K562 (cell line): ENCODE measurements around the gene TPPP. TPM values are rescaled to one million over a fixed set of nuclear protein-coding genes. Genes with fewer than 3 reads are reported as not detected.

ENCODE experiments used
- ARID4B ChIP-seq: sonication (generic); formaldehyde crosslinking; IDR thresholded peaks from 2 replicates; pipeline ENCODE4 v1.8.0; 2022; ENCODE audit warnings: mild to moderate bottlenecking, missing genetic modification reagents
- FOXA3 ChIP-seq, 2 experiments: fragments of 450-650 bp in 1 of 2; sonication (generic) in 1 of 2; formaldehyde crosslinking; IDR thresholded peaks in 1 of 2; conservative IDR thresholded peaks in 1 of 2; 2 replicates each; pipeline versions ENCODE4 v1.4.0 to v1.8.0; 2020 to 2022; ENCODE audit warnings: mild to moderate bottlenecking in 2 of 2, missing genetic modification reagents in 1 of 2
- FOXP4 ChIP-seq: sonication (generic); formaldehyde crosslinking; IDR thresholded peaks from 2 replicates; pipeline ENCODE4 v1.8.0; 2022; ENCODE audit warnings: mild to moderate bottlenecking, missing genetic modification reagents, borderline replicate concordance
- HOMEZ ChIP-seq: fragments of 250-450 bp; sonication (Bioruptor Pico); IDR thresholded peaks from 2 replicates; pipeline ENCODE4 v1.4.0; 2020; ENCODE audit warnings: mild to moderate bottlenecking, moderate library complexity
- MECOM ChIP-seq: fragments of 250-450 bp; sonication (Bioruptor Pico); IDR thresholded peaks from 2 replicates; pipeline ENCODE4 v1.8.0; 2022; ENCODE audit warnings: inconsistent platforms
- NCOA1 ChIP-seq: fragments of 450-650 bp; IDR thresholded peaks from 2 replicates; pipeline ENCODE4 v1.6.1; 2016; ENCODE audit warnings: low read depth
- PBX2 ChIP-seq, 2 experiments: IDR thresholded peaks in 1 of 2; conservative IDR thresholded peaks in 1 of 2; 2 replicates each; pipeline ENCODE4 v1.6.1; 2016; ENCODE audit warnings: low read depth in 2 of 2, mild to moderate bottlenecking in 1 of 2, missing compliant biosample characterization in 1 of 2, missing genetic modification characterization in 1 of 2, moderate library complexity in 1 of 2
- PHB ChIP-seq: fragments of 250-450 bp; sonication (Bioruptor Pico); IDR thresholded peaks from 2 replicates; pipeline ENCODE4 v1.5.0; 2021
- POLR3G ChIP-seq: IDR thresholded peaks from 2 replicates; pipeline ENCODE4 v1.6.1; 2011; ENCODE audit not compliant: insufficient read length, insufficient replicate concordance; ENCODE audit errors: extremely low read depth
- RFX5 ChIP-seq: IDR thresholded peaks from 2 replicates; pipeline ENCODE4 v1.6.1; 2011; ENCODE audit warnings: low read depth, mild to moderate bottlenecking, improper control_type of control experiment, low read length
- RFX7 ChIP-seq: fragments of 250-450 bp; sonication (Bioruptor Pico); IDR thresholded peaks from 2 replicates; pipeline ENCODE4 v1.5.1; 2021; ENCODE audit warnings: mild to moderate bottlenecking
- SMARCC2 ChIP-seq: fragments of 450-650 bp; IDR thresholded peaks from 2 replicates; pipeline ENCODE4 v1.6.1; 2017; ENCODE audit warnings: antibody characterized with exemption, moderate library complexity, mild to moderate bottlenecking, low read depth
- SNRNP70 ChIP-seq: fragments of 200-400 bp; formaldehyde crosslinking; optimal IDR thresholded peaks from 2 replicates; pipeline ENCODE3; 2017; ENCODE audit warnings: low read depth, low read length
- U2AF2 ChIP-seq: fragments of 200-400 bp; formaldehyde crosslinking; optimal IDR thresholded peaks from 2 replicates; pipeline ENCODE3; 2017; ENCODE audit warnings: low read depth, mild to moderate bottlenecking, low read length
- ZFP36 ChIP-seq: fragments of 150-350 bp; IDR thresholded peaks from 2 replicates; pipeline ENCODE4 v1.6.1; 2018; ENCODE audit warnings: low read length, low read depth; ENCODE audit not compliant: partially characterized antibody
- ZNF134 ChIP-seq: fragments of 250-450 bp; sonication (Bioruptor Pico); conservative IDR thresholded peaks from 2 replicates; pipeline ENCODE4 v1.4.0; 2020
- polyA plus RNA-seq, 8 experiments: library from polyadenylated mRNA; depleted of rRNA in 4 of 8; stranded (reverse) in 5 of 8; unstranded in 3 of 8; fragments of >200 nt; fragmentation: Nextera tagmentation in 2 of 8; fragmentation: Illumina TruSeq in 1 of 8; extraction: Ambion mirVana in 2 of 8; extraction: Trizol in 1 of 8; gene quantifications; 2 replicates each; pipeline versions ENCODE4 v1.2.1 to v1.2.3, GENCODE V29; 2011 to 2014; ENCODE audit warnings: inconsistent platforms in 1 of 8, missing spikeins in 1 of 8
- total RNA-seq, 7 experiments: library from RNA; depleted of rRNA in 6 of 7; stranded (reverse); fragments of >200 nt in 6 of 7; fragmentation: Illumina TruSeq in 2 of 7; extraction: Trizol in 2 of 7; gene quantifications; 2 replicates each; pipeline versions ENCODE4 v1.2.1 to v1.2.3, GENCODE V29; 2011 to 2021; ENCODE audit warnings: low replicate concordance in 1 of 7

TPPP gene
- total and polyA plus RNA-seq, 9 of the 15 experiments (the other 6 are each of a cell fraction or from before 2014, with no cell fraction given), result 0.01 to 0.07 (median 0.03) TPM; not detected in 6

GRCh38 chr5:671459-672328, 21.5 kb downstream of the TPPP start (continued):
- no peak for TF ChIP-seq PBX2 (CRISPR knock-in tag; IDR thresholded peaks at IDR 0.05; ENCODE audit: low read depth)
- no peak for TF ChIP-seq PBX2 (tag; conservative IDR thresholded peaks at IDR 0.05; ENCODE audit: low read depth)
- TF ChIP-seq PHB (CRISPR knock-in tag), result no peak
- TF ChIP-seq RFX5, result no peak
- TF ChIP-seq ZNF134 (CRISPR knock-in tag), result no peak
- no peak for TF ChIP-seq HOMEZ (CRISPR knock-in tag)
- TF ChIP-seq MECOM (CRISPR knock-in tag), result no peak
- no peak for TF ChIP-seq NCOA1
- TF ChIP-seq SMARCC2, result no peak
- no peak for TF ChIP-seq U2AF2
- no peak for TF ChIP-seq RFX7 (CRISPR knock-in tag)
- TF ChIP-seq ZFP36, result no peak
- TF ChIP-seq ARID4B (CRISPR knock-in tag), result 0 out of 2 replicates have a peak, but pooled peaks have one; percentile 41
- TF ChIP-seq FOXA3 (CRISPR knock-in tag; conservative IDR thresholded peaks at IDR 0.05 in 1 of 2, IDR thresholded peaks at IDR 0.05 in 1 of 2), result peak in 1 of 2 experiments; percentile 70; a peak in 1 of 4 replicates
- TF ChIP-seq FOXP4 (CRISPR knock-in tag), result no peak
- no peak for TF ChIP-seq SNRNP70
- TF ChIP-seq POLR3G, result no peak
